K562 (cell line): Measurements from ENCODE around the gene BLOC1S4.

Experiments used
- ATF2 ChIP-seq: sonication (generic); formaldehyde crosslinking; IDR thresholded peaks from 2 replicates; pipeline ENCODE4 v1.8.1; 2022; ENCODE audit warnings: missing genetic modification reagents
- CREB1 ChIP-seq, 2 experiments: sonication (generic) in 1 of 2; formaldehyde crosslinking in 1 of 2; IDR thresholded peaks; 2 replicates each; pipeline versions ENCODE4 v1.6.1 to v1.8.0; 2012 to 2022; ENCODE audit warnings: inconsistent platforms in 1 of 2, mild to moderate bottlenecking in 1 of 2, missing genetic modification reagents in 1 of 2, moderate library complexity in 1 of 2
- CTCF ChIP-seq, 3 experiments: IDR thresholded peaks in 2 of 3; conservative IDR thresholded peaks in 1 of 3; 2 replicates each; pipeline ENCODE4 v1.5.1; 2011 to 2012; ENCODE audit warnings: low read length in 3 of 3, mild to moderate bottlenecking in 3 of 3, control low read depth in 2 of 3, improper control_type of control experiment in 1 of 3, inconsistent platforms in 1 of 3, low read depth in 1 of 3, mixed read lengths in 1 of 3, moderate library complexity in 1 of 3; ENCODE audit not compliant: insufficient read depth in 2 of 3
- DNMT1 ChIP-seq: fragments of 450-650 bp; IDR thresholded peaks from 2 replicates; pipeline ENCODE4 v1.6.1; 2016; ENCODE audit warnings: antibody characterized with exemption, mild to moderate bottlenecking
- E2F6 ChIP-seq, 2 experiments: IDR thresholded peaks; 2 replicates each; pipeline ENCODE4 v1.6.1; 2011; ENCODE audit warnings: borderline replicate concordance in 1 of 2, control low read depth in 1 of 2, low read depth in 1 of 2, low read length in 1 of 2, mild to moderate bottlenecking in 1 of 2, mixed read lengths in 1 of 2, moderate library complexity in 1 of 2; ENCODE audit not compliant: insufficient read depth in 1 of 2, insufficient read length in 1 of 2, poor library complexity in 1 of 2, severe bottlenecking in 1 of 2; ENCODE audit errors: extremely low read depth in 1 of 2
- FOXK2 ChIP-seq, 2 experiments: fragments of 450-650 bp; IDR thresholded peaks in 1 of 2; conservative IDR thresholded peaks in 1 of 2; 2 replicates each; pipeline ENCODE4 v1.6.1; 2016; ENCODE audit warnings: low read depth in 2 of 2, mild to moderate bottlenecking in 1 of 2
- HDAC6 ChIP-seq: IDR thresholded peaks from 2 replicates; pipeline ENCODE4 v1.6.1; 2012; ENCODE audit warnings: low read depth, mild to moderate bottlenecking, control low read depth, inconsistent platforms, low read length, moderate library complexity
- JUND ChIP-seq, 2 experiments: IDR thresholded peaks; 2 replicates in 1 of 2; 3 replicates in 1 of 2; pipeline ENCODE4 v1.6.1; 2011; ENCODE audit warnings: borderline replicate concordance in 2 of 2, low read depth in 2 of 2, low read length in 2 of 2, improper control_type of control experiment in 1 of 2, missing biosample characterization in 1 of 2, missing genetic modification characterization in 1 of 2, missing genetic modification reagents in 1 of 2
- MITF ChIP-seq: IDR thresholded peaks from 2 replicates; pipeline ENCODE4 v1.6.1; 2014; ENCODE audit warnings: antibody characterized with exemption
- POLR2A ChIP-seq: fragments of 450-650 bp; conservative IDR thresholded peaks from 2 replicates; pipeline ENCODE4 v1.6.1; 2016
- SRSF9 ChIP-seq: fragments of 200-400 bp; formaldehyde crosslinking; IDR thresholded peaks from 2 replicates; pipeline ENCODE4 v1.6.1; 2017; ENCODE audit warnings: low read depth, low read length, borderline replicate concordance
- TRIM25 ChIP-seq: fragments of 450-650 bp; IDR thresholded peaks from 2 replicates; pipeline ENCODE4 v1.7.0; 2016; ENCODE audit warnings: borderline replicate concordance
- ZNF583 ChIP-seq: fragments of 250-450 bp; sonication (Bioruptor Pico); IDR thresholded peaks from 2 replicates; pipeline ENCODE4 v1.4.0; 2020
- TF ChIP-seq, protein P1 (sequence below), 3 experiments: fragments of 200-800 bp in 1 of 3; sonication (Bioruptor generic) in 1 of 3; sonication (generic) in 1 of 3; formaldehyde crosslinking in 1 of 3; IDR thresholded peaks; 2 replicates each; pipeline versions ENCODE4 v1.6.1 to v1.8.0; 2016 to 2022; ENCODE audit warnings: mild to moderate bottlenecking in 2 of 3, missing compliant biosample characterization in 2 of 3, missing genetic modification characterization in 2 of 3, missing genetic modification reagents in 1 of 3

GRCh38 chr4:6761649-6762615, 46.0 kb downstream of the BLOC1S4 start:
- TF ChIP-seq HDAC6 (no peak), DNMT1 (no peak), CREB1 (IDR thresholded peaks at IDR 0.05) (no peak), CREB1 (CRISPR knock-in tag; IDR thresholded peaks at IDR 0.05) (no peak), POLR2A (no peak), MITF (no peak), CTCF (IDR thresholded peaks at IDR 0.05 in 2 of 3, conservative IDR thresholded peaks at IDR 0.05 in 1 of 3; ENCODE audit: insufficient read depth in 2 of 3, low read depth in 1 of 3, low read length in 3 of 3) (no peak), ZNF583 (no peak), JUND (IDR thresholded peaks at IDR 0.05; ENCODE audit: borderline replicate concordance, low read depth, low read length) (no peak), JUND (tag; IDR thresholded peaks at IDR 0.05; ENCODE audit: borderline replicate concordance, low read depth, low read length) (no peak), SRSF9 (no peak), E2F6 (IDR thresholded peaks at IDR 0.05; ENCODE audit: borderline replicate concordance in 1 of 2, extremely low read depth in 1 of 2, insufficient read depth in 1 of 2, insufficient read length in 1 of 2, low read depth in 1 of 2, low read length in 1 of 2, poor library complexity in 1 of 2, severe bottlenecking in 1 of 2) (no peak), TRIM25 (no peak), ATF2 (CRISPR knock-in tag) (no peak), FOXK2 (conservative IDR thresholded peaks at IDR 0.05 in 1 of 2, IDR thresholded peaks at IDR 0.05 in 1 of 2; ENCODE audit: low read depth in 2 of 2) (no peak)
- TF ChIP-seq, protein P1, sequence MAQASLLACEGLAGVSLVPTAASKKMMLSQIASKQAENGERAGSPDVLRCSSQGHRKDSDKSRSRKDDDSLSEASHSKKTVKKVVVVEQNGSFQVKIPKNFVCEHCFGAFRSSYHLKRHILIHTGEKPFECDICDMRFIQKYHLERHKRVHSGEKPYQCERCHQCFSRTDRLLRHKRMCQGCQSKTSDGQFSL (CRISPR knock-in tag; IDR thresholded peaks at IDR 0.05): no peak
- TF ChIP-seq, protein P1 (tag; IDR thresholded peaks at IDR 0.05): no peak
